NB4 (cell line): Measurements from ENCODE around the gene CDCA5.

ENCODE experiments used
- DNase-seq: peaks from one replicate; pipeline ENCODE4 v3.0.0; 2010; ENCODE audit warnings: low read depth
- H3K4me3 ChIP-seq: one replicate; pipeline ENCODE4 v1.5.1; 2011; ENCODE audit warnings: mild to moderate bottlenecking, low read depth, low read length, moderate library complexity
- CTCF ChIP-seq: IDR thresholded peaks from one replicate; pipeline ENCODE4 v1.5.1; 2012; ENCODE audit warnings: low read depth, low read length
- MAX ChIP-seq: IDR thresholded peaks from 2 replicates; pipeline ENCODE4 v1.6.1; 2011; ENCODE audit warnings: low read depth, low read length
- MYC ChIP-seq: IDR thresholded peaks from 2 replicates; pipeline ENCODE4 v1.6.1; 2011; ENCODE audit warnings: low read depth, low read length
- POLR2A ChIP-seq: IDR thresholded peaks from 2 replicates; pipeline ENCODE4 v1.6.1; 2011; ENCODE audit warnings: mild to moderate bottlenecking; ENCODE audit not compliant: insufficient read length; ENCODE audit errors: extremely low read depth

CDCA5 gene

GRCh38 chr11:65126624-65127274, 42.9 kb upstream of the CDCA5 start:
- DNase-seq: peak; percentile 4
- no peak overlapping the region for H3K4me3 ChIP-seq
- TF ChIP-seq MYC: no peak
- no peak for TF ChIP-seq MAX
- TF ChIP-seq POLR2A: no peak

GRCh38 chr11:65125197-65126056, 41.6 kb upstream of the CDCA5 start:
- TF ChIP-seq MAX: no peak
- no peak overlapping the region for H3K4me3 ChIP-seq
- no peak for DNase-seq

GRCh38 chr11:65124480-65125196, 40.8 kb upstream of the CDCA5 start:
- TF ChIP-seq CTCF (no peak), POLR2A (no peak), MAX (no peak), MYC (no peak)
- DNase-seq: no peak

GRCh38 chr11:65121865-65122696, 38.2 kb upstream of the CDCA5 start, which contains the start of the genes FAU and MRPL49:
TSS of gene FAU (minus strand) at chr11:65122134. CDS start at chr11:65121813, 321 bp downstream.
TSS of gene MRPL49 (plus strand) at chr11:65122321. CDS start at chr11:65122347, 26 bp downstream.
- peak; percentile 90 for TF ChIP-seq MYC
- peak; percentile 91 for TF ChIP-seq POLR2A
- peak; percentile 63 for TF ChIP-seq MAX
- TF ChIP-seq CTCF: no peak
- H3K4me3 ChIP-seq: peak within 1 kb of the TSS; percentile 88
- DNase-seq: peak; percentile 99

More at GRCh38 chr11:65124480-65125196, 40.8 kb upstream of the CDCA5 start:
- no peak overlapping the region for H3K4me3 ChIP-seq

GRCh38 chr11:65121447-65121864, 37.6 kb upstream of the CDCA5 start:
- peak; percentile 51 for DNase-seq
- no peak for TF ChIP-seq MAX
- TF ChIP-seq CTCF: no peak
- TF ChIP-seq MYC: no peak
- TF ChIP-seq POLR2A: no peak
- peak overlapping the region; percentile 88 for H3K4me3 ChIP-seq

GRCh38 chr11:65120831-65121230, 37.0 kb upstream of the CDCA5 start:
- no peak for TF ChIP-seq CTCF
- no peak for TF ChIP-seq MAX
- no peak for TF ChIP-seq MYC
- no peak for TF ChIP-seq POLR2A
- peak overlapping the region; percentile 88 for H3K4me3 ChIP-seq

More at GRCh38 chr11:65120831-65121230, 37.0 kb upstream of the CDCA5 start:
- DNase-seq: no peak
